Measurements from ENCODE around the gene PGP.

Gene PGP

DNA sequence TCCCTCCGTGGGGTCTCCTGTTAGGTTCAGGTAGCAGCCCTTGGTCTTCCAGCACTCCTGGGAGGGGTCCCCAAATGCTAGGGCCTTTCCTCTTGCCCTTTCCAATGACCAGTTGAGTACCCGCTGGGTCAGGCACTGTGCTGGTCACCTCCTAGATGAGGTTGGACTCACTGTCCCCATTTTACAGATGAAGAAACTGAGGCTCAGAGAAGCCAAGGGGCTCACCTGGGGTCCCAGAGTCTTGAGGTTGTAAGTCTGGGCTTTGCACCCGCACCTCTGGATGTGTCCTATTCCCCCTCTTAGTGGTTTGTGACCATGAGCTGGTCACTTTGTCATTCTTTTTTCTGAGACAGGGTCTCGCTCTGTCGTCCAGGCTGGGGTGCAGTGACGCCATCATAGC is 16.9 kb downstream of the PGP start:
- DNase-seq = no peak

DNA sequence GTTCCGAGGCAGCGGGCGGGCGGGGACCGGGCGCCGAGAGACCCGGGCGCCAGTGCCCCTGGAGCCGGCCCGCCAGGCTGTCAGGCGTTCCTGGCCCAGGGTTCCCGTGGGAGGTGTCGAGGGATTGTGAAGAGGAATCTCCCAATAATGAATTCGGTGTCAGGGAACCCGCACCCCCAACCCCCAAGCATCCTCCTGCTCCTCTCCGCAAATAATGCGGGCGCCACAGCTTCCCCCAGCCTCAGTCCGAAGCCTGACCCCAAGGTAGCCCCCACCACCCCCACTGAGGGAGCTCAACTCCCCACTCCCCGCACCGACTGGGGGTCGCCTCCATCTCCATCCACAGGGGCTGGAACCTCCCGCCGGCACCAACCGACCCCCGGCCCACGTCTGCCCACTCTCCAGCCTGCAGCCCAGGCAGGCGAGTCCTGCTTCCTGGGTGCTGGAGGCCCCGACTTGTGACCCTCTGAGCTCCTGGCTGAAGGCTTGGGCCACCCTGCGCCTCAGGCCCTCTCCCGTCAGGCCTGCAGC is 17.6 kb downstream of the PGP start:
- no peak for DNase-seq

DNA sequence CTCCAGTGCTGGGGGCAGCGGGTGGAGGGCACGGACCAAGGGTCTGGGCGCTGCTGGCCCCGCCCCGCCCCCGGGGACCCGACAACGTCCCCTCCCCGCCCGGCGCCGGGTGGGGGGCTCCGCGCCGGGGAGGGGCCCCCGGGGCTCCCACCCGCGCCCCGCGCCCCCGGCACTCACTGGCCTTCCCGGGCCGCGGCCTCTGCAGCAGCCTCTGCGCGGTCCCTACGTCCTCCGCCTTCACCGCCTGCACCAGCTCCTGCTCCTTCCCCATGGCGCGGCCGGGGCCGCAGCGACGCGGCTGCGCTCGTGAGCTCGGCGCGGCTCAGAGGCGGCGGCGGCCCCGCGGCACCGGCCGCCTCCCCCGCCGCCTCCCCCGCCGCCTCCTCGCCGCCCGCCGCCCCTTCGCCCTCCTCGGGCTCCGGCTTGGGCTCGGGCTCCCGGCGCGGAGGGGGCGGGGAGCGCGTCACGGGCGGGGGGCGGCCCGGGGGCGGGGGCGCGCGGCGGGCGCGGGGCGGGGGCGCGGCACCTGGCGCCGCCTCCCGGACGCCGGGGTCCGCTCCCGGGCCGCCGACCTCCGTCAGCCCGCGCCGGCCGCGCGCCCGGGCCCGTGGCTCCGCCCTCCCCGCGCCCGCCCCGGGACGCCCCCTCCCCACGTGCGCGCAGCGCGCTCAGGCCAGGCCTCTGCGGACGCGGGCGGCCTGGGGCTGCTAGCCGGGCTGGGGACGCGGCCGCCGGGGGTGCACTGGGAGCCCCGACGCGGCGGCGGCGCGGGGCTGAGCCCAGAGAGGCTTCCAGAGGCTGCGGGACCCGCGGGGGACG is 18.3 kb downstream of the PGP start, which contains the start of gene CASKIN1:
Gene CASKIN1, minus strand, starts transcription at position 444 of the 819 bp plus-strand sequence. Its CDS starts 173 bp downstream, at position 271.
- DNase-seq = no peak

DNA sequence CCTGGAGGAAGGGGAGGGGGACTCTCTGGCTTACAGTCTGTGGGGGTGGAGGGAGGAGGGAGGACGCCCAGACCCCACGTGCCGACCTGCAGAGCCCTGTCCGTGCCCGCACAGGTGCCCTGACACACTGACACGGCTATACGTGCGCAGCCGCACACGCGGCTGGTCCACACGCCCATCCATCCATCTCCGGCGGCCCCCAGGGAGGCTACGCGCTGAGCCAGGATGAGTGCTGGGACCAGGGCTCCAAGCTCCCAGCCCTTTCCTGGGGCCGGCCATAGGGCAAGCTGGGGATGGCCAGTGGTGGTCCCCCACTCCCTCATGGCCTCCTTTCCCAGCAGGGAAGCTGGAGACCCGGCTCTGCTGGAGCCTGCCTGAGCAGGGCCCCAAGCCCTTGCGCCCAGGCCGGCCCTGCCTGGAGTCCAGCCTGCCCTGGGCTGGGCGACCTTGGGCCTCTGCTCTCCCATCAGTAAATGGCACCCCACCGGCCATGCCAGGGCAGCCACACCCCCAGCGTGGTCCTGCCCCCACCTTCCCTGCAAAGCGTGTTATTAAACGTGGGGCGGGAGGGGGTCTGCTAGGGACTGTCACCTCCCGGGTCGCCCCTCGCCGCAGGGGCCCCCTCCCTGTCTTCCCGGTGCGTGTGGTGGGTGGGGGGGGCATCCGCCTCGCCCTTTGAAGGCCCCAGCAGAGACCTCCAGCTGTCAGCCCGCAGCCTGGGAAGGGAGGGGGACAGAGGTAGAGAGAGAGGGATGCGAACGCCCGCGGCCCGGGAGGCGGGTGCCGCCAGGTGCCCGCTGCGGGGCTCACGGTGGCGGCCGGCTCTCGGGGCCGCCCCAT is 19.1 kb downstream of the PGP start:
- no peak for DNase-seq

DNA sequence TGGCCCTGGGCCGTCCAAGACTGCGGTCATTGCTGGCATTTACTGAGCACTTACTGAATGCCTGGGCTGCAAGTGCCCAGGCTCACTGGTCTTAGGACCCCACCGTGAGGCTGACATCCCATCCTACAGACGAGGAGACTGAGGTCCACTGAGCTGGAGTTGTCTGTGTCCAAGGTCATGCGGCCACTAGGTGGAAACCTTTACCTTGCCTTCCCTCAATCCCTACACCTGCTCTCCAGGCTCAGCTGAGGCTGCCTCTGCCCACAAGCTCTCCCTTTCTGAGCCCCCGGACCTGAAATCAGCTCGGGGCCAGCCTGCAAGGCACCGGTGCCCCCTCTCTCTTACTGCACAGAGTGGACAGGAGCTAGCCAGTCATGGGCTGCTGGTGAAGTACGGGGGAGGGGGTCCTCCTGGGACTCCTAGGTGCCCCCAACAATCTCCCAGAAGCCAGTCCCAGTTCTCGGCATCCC is 19.8 kb downstream of the PGP start:
- DNase-seq = peak; percentile 43

DNA sequence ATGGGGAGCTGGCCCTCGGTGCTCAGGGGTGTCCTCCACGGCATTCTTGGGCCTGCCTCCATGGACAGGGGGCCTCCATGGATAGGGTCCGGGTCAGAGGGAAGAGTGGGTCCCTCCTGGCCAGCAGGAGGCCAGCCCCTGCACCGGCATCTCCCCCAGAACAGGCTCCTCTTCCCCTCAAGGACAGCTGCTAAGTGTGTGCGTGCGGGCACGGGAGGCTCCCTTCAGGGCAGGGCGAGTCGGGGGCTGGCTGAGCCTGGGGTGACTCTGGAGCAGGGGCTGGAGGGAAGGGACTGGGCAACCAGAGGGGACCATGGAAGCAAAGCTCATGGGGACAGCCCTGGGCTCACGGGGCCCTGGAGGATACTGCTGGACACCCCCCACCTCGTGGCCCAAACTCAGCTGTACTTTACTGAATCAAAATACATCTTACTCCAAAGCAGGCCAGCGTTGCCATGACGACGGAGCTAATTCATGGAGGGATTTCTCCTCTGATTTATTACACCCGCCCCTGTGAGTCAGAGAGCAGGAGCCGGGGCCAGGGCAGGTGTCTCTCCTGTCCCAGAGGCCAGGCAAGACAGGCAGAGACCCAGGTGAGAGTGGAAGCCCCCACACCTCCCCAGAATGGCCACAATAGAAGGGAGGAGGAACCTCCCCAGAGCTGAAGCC is 20.3 kb downstream of the PGP start:
- DNase-seq = no peak

DNA sequence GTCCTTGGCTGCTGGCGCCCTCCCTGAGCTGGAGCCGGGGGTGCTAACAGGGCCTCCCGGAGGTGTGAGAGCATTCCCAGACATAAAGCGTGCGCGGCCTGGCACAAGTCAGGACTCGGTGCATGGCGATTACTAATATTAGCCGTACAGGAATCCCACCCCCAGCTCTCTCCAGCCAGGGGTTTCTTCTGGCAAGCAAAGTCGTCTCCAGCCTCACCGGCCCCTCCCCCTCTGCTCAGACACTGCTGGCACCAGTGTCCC is 23.3 kb downstream of the PGP start:
- no peak for DNase-seq

DNA sequence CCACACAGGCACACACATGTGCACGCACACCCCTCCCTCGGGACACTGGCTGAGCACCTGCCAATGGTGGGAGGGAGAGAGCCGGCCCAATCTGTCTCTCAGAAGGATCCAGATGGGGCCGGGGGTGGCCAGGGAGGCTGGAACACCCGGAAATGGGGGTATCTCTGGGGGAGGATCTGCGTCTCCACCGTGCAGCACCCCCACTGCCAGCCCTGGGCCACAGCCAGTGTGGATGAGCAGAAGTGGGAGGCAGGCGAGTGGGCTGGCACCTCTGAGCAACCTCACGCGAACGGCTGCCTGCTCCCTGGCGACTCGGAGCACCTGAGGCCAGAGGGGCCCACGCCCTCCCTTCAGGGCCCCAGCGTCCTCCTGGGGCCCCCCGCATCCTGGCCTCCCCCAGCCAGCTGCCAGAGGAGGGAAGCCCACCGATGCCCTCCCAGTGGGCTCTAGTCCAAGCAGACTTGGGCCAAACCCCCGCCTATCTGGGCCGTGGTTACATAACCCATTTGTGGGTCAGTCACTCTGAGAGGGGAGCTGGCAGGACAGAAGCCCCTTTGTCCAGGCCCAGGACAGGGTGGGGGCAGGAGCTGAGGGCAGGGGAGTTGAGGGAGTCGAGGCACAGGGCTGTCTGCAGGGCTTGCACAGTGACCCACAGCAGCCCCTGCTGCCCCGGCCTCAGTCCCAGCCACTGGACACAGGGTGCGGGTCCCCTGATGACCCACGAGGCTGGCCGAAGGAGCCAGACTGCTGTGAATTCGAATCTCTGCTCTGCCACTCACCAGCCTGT is 23.8 kb downstream of the PGP start:
- no peak for DNase-seq

DNA sequence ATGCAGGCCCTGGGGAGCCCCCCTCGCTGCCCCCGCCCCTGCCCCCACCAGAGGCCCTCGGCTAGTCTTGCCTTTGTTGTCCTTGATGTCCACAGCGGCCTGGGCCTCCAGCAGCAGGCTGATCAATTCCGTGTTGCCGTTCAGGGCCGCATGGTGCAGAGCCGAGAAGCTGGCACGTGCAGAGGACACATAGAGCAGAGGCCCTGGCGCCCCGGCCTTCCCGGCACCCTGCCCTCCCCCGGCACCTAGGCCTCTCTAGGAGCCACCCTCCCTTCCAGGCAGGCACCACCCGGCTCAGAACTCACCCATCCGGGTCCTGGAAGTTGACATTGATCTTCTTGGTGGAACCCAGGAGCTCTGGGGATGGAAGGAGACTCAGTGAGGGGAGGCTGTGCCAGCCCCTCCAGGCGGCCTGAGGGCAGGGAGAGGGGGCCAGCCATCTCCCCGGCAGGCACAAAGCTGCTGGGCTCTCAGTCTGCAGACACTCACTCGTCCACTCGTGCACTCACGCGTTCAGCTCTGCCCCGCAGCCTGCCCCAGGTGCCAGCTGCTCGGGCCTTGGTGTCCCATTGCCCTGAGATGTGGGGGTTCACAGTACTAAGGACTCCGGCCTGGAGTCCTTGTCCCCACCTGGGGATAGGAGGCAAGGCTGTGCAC is 24.5 kb downstream of the PGP start:
- DNase-seq = no peak

DNA sequence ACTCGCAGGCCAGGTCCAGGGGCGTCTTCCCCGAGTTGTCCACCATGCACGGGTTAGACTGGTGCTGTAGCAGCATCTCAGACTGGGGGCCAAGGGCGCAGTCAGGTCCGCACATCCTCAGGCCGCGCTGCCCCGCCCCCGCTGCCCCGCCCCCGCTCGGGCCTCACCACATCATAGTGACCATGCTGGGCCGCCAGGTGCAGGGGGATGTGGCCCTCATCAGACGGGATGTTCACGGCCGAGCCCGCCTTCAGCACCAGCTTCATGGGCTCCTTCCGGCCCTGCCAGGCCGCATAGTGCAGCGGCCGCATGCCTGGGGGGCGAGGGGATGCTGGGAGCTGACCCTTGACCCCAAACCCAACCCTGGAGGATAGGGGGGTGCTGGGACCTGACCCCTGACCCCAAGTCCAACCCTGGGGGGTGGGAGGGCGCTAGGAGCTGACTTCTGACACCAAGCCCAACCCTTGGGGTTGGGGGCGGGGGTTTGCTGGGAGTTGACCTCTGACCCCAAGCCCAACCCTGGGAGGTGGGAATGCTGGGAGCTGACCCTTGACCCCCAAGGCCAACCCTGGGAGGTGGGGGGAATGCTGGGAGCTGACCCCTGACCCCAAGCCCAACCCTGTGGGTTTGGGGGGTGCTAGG is 25.3 kb downstream of the PGP start:
- DNase-seq = no peak

DNA sequence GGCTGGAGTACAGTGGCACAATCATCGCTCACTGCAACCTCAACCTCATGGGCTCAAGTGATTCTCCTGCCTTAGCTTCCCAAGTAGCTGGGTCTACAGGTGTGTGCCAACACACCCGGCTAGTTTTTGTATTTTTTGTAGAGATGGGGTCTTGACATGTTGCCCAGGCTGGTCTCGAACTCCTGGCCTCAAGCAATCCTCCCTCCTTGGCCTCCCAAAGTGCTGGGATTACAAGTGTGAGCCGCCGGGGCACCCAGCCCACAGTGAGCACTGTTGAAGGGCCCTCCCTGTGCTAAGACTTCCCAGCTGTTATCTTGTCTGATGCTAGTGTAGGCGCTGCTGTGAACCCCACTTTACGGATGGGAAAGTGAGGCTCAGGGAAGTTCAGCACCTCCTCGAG is 26.2 kb downstream of the PGP start:
- DNase-seq = no peak

DNA sequence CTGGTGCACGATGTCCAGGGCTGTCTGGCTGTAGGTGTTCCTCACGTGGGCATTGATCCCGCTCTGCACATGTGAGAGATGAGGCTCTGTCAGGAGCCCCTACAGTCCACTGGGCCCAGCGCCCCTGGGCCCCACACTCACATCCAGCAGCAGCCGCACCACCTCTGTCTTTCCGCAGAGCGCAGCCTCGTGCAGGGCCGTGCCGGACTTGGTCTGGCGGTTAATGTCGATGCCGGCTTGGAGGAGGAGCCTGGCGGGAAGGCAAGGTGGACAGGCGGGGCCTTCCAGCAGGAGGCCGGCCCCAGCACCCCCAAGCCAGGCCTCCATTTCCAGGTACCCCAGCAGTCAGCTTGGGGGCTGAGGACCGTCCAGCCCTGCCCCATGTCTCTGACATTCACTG is 27.4 kb downstream of the PGP start:
- no peak for DNase-seq

DNA sequence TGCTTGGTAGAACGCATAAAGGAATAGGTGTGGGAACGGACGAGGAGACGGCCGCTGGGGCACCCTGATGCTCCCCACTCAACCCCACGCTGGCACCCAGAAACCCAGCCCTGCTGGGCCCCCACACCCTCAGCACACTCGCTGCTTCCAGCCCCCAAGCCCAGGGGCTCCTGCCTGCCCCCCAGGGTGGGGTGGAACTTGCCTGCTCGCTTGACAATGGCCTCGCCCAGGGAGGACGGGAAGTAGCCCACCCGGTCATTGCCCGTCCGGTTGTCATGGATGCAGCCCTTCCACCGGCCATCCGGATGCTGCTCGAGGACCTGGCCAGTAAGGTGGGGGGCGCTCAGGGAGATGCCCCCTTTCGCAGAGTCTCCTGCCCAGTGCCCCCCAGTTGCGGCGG is 28.1 kb downstream of the PGP start:
- no peak for DNase-seq

DNA sequence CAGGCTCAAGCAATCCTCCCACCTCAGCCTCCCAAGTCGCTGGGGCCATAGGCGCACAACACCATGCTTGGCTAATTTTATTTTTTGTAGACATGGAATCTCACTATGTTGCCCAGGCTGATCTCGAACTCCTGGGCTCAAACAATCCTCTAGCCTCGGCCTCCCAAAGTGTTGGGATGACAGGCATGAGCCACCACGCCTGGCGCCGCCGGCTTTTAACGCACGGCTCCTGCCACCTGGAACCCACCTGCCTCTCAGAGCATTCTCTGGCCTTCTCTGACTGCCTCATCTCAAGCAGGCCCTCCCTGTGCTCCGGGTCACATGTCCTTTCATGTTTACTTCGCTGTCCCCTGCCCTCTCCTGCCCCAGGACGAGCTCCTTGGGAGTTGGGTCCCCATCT is 28.6 kb downstream of the PGP start:
- no peak for DNase-seq

DNA sequence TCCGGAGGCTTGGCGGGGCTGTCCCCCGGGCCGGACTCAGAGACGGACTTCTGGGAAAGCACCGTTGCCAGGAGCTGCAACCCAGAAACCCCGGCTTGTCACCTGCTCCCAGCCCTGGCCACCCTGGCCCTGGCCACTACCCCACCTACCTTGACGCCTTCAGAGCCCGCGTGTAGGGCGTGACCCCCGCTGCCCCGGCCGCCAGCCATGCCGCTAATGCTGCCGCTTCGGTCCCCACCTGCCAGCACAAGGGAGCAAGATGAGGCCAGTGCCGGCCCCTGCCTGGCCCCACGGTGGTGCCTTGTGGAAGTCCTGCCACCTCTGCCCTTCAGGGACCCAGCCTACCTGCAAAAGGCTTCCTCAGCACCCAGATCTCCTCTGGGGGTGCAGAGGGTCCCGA is 29.7 kb downstream of the PGP start:
- DNase-seq = no peak

DNA sequence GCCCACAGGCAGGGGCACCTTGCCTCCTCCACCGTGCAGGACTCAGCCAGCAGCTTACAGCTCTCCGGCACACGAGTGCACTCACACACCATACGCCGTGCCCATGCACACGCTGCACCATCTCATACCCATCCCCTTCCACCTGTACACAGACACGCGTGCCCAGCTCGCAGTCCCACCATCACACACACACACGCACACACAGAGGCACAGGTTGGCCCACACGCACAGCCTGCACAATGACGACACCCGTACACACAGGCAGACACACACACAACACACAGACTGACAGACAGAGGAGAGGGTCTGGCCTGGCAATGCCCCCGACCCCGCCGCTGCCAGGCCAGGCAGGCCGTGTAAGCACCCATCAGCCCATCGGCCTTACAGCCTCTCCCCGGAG is 30.3 kb downstream of the PGP start:
- DNase-seq = no peak

DNA sequence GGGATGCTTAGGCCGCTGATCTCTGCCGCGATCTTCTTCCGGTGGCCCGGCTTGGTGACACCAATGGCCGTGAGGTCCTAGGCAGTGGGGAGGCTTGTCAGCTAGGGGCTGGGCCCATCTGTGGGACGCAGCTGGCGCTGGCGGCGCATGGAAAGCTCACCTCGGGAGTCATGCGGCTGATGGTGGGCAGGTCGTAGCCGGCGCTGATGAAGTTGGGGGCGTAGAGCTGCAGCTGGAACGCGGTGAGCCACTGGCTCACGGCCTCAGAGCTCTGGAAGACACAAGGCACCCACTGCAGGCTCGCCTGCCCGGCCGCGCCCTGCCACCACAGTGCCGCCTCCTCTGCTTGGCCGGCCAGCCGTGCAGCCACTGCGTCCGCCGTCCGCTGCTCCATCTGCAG is 31.0 kb downstream of the PGP start:
- DNase-seq = no peak

DNA sequence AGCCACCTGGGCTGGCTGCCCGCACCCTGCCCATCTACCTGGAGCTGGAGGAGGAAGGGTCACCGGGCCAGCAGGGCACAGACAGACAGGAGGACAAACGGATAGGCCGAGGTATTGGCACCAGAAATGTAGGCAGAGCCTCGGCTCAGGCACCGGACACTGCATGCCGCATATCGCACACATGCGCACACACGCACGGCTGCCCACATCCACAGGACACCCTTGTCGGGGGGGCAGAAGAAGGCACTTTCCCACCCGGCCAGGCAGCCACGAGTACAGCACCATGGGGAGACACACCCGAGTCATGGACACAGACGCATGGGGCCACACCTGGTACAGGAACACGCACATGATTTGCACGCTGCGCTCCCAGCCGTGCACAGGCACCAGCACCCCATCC is 32.7 kb downstream of the PGP start:
- DNase-seq = no peak

DNA sequence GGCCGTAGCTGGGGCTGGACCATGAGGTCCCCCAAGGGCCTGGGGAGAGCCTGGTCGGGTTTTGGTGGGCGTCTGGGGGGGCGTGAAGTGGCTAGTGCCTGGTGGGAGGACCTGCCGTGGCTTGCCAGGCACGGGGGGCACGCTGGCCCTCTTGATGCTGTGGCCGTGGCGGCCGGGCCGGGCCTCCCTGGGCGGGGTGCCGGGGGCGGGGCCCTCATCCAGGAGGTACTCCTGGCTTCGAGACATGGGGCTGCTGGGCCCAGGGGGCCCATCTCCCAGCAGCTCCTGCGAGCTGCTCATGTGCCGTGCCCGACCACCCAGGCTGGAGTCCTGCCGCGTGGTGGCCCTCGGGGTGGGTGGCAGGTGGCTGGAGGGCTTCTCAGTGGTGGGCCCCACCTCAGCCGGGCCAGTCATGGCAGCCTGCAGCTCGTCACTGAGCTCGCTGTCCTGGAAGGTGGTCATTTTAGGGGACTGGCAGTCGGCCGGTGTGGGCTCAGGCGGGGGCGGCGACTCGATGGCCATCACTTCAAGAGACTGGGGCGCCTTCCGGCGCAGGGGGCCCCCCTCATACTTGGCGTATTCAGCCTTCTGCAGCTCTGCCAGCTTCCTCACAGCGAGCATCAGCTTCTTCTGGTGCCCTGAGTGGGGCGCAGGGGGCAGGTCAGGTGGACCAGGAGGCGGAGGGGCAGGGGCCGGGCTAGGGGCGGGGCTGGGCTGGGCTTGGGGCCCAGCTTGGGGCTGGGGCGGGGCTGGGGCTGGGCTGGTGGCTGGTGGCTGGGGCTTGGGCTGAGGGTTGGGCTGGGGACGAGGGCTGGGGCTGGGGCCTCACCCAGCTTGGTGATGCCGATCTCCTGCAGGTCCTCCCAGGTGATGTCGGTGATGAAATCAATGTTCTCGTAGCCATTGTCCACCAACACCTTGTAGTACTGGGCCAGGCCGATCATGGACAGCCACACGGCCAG is 33.4 kb downstream of the PGP start:
- no peak for DNase-seq

DNA sequence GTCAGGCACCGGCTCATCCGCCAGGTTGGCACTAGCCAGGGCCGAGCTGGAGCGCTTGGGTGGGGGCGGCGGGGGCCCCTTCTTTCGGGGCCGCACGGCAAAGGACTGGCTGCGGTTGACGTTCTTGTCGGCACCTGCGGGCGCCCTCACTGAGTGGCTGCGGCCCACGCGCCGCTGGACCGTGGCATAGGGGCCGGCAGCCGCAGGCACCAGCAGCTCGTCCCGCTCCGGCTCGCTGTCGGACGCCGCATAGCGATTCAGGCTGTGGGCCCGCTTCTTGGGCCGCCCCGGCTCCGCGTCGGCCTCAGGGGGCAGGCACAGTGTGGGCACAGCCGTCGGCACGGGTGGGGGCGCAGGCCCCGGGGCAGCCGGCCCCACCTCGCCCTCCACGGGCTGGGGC is 34.2 kb downstream of the PGP start:
- no peak for DNase-seq
